ENCODE data around the gene DYTN. TPM values are rescaled to one million over a fixed set of nuclear protein-coding genes. Genes with fewer than 3 reads are reported as not detected.
"Not testable (repeated sequence)": the region's sequence is repeated elsewhere in the genome, so short reads cannot be mapped to it uniquely, and the experiment has no call there.

DYTN gene
- total RNA-seq, 2 experiments from 2014 or later: not detected

GRCh38 chr2:206716623-206717022 lies 1.6 kb downstream of the DYTN start:
- intact Hi-C loops (cut with DNase I, micrococcal nuclease): no loop called here

GRCh38 chr2:206715183-206715582 lies 3.0 kb downstream of the DYTN start:
- H3K9me3 ChIP-seq (ENCODE audit: control insufficient read depth in 1 of 2, insufficient read depth in 1 of 2, low read length in 2 of 2); H3K36me3 ChIP-seq (ENCODE audit: insufficient read depth, low read length); H3K27ac Mint-ChIP-seq; H3K36me3 Mint-ChIP-seq (ENCODE audit: low read depth); H3K4me3 ChIP-seq (ENCODE audit: low read length); H3K4me1 ChIP-seq (ENCODE audit: insufficient read depth, low read length); POLR2A ChIA-PET; ATAC-seq (ENCODE audit: poor library complexity); H3K27ac ChIP-seq (ENCODE audit: low read depth in 1 of 2, low read length in 2 of 2); DNase-seq; H3K4me3 Mint-ChIP-seq; CTCF ChIA-PET; H3K9me3 Mint-ChIP-seq; H3K4me1 Mint-ChIP-seq (ENCODE audit: low read depth); intact Hi-C loops (cut with DNase I, micrococcal nuclease); H3K27me3 ChIP-seq (ENCODE audit: control insufficient read depth in 1 of 2, insufficient read depth in 2 of 2, low read length in 2 of 2): not testable (repeated sequence)
- peaks cover 33% of the 10 kb centered on the region for H3K27me3 Mint-ChIP-seq

More at GRCh38 chr2:206716623-206717022, 1.6 kb downstream of the DYTN start:
- H3K27ac ChIP-seq (ENCODE audit: low read depth in 1 of 2, low read length in 2 of 2): no peak overlapping the region
- ATAC-seq (ENCODE audit: poor library complexity) (no peak), DNase-seq (no peak)
- peaks cover 4 to 5% of the 10 kb centered on the region in 2 experiments for H3K27me3 ChIP-seq (ENCODE audit: control insufficient read depth in 1 of 2, insufficient read depth in 2 of 2, low read length in 2 of 2)
- H3K27me3 Mint-ChIP-seq: peaks cover 37% of the 10 kb centered on the region
- H3K27ac Mint-ChIP-seq: no peak overlapping the region
- H3K36me3 Mint-ChIP-seq (ENCODE audit: low read depth): no peaks in the 10 kb centered on the region
- ChIA-PET CTCF (no interaction called here), POLR2A (no interaction called here)
- no peaks in the 10 kb centered on the region for H3K9me3 ChIP-seq (ENCODE audit: control insufficient read depth in 1 of 2, insufficient read depth in 1 of 2, low read length in 2 of 2)
- no peaks in the 10 kb centered on the region for H3K4me1 Mint-ChIP-seq (ENCODE audit: low read depth)
- no peaks in the 10 kb centered on the region for H3K36me3 ChIP-seq (ENCODE audit: insufficient read depth, low read length)
- no peak overlapping the region for H3K4me3 ChIP-seq (ENCODE audit: low read length)
- H3K9me3 Mint-ChIP-seq: no peaks in the 10 kb centered on the region
- no peaks in the 10 kb centered on the region for H3K4me1 ChIP-seq (ENCODE audit: insufficient read depth, low read length)
- no peak overlapping the region for H3K4me3 Mint-ChIP-seq
- no peak for TF ChIP-seq CTCF (IDR thresholded peaks at IDR 0.05)

GRCh38 chr2:206713746-206714145 lies 4.5 kb downstream of the DYTN start:
- H3K9me3 ChIP-seq (ENCODE audit: control insufficient read depth in 1 of 2, insufficient read depth in 1 of 2, low read length in 2 of 2): no peaks in the 10 kb centered on the region
- CTCF ChIA-PET: no interaction called here
- H3K4me1 Mint-ChIP-seq (ENCODE audit: low read depth): no peaks in the 10 kb centered on the region
- POLR2A ChIA-PET: no interaction called here
- H3K9me3 Mint-ChIP-seq: no peaks in the 10 kb centered on the region
- peaks cover 4 to 5% of the 10 kb centered on the region in 2 experiments for H3K27me3 ChIP-seq (ENCODE audit: control insufficient read depth in 1 of 2, insufficient read depth in 2 of 2, low read length in 2 of 2)
- H3K27me3 Mint-ChIP-seq: peaks cover 27% of the 10 kb centered on the region
- H3K4me3 Mint-ChIP-seq: no peak overlapping the region
- DNase-seq (peak in 2 of 14 experiments; percentile 1 to 3), ATAC-seq (ENCODE audit: poor library complexity) (no peak)
- H3K4me1 ChIP-seq (ENCODE audit: insufficient read depth, low read length): no peaks in the 10 kb centered on the region
- no peak overlapping the region for H3K4me3 ChIP-seq (ENCODE audit: low read length)
- no peak for TF ChIP-seq CTCF (IDR thresholded peaks at IDR 0.05)
- H3K36me3 Mint-ChIP-seq (ENCODE audit: low read depth): no peaks in the 10 kb centered on the region
- no peaks in the 10 kb centered on the region for H3K36me3 ChIP-seq (ENCODE audit: insufficient read depth, low read length)
- intact Hi-C loops (cut with DNase I, micrococcal nuclease): no loop called here
- no peak overlapping the region for H3K27ac ChIP-seq (ENCODE audit: low read depth in 1 of 2, low read length in 2 of 2)
- H3K27ac Mint-ChIP-seq: no peak overlapping the region

GRCh38 chr2:206708286-206708685 lies 9.9 kb downstream of the DYTN start:
- Mint-ChIP-seq H3K27me3 (no peaks in the 10 kb centered on the region), H3K27ac (no peak overlapping the region), H3K4me3 (no peak overlapping the region), H3K36me3 (ENCODE audit: low read depth) (no peaks in the 10 kb centered on the region), H3K4me1 (ENCODE audit: low read depth) (no peaks in the 10 kb centered on the region), H3K9me3 (no peaks in the 10 kb centered on the region)
- ATAC-seq (ENCODE audit: poor library complexity): no peak
- no peaks in the 10 kb centered on the region for H3K27me3 ChIP-seq (ENCODE audit: control insufficient read depth in 1 of 2, insufficient read depth in 2 of 2, low read length in 2 of 2)
- no peaks in the 10 kb centered on the region for H3K36me3 ChIP-seq (ENCODE audit: insufficient read depth, low read length)
- H3K9me3 ChIP-seq (ENCODE audit: control insufficient read depth in 1 of 2, insufficient read depth in 1 of 2, low read length in 2 of 2): no peaks in the 10 kb centered on the region
- no peak overlapping the region for H3K4me3 ChIP-seq (ENCODE audit: low read length)
- POLR2A ChIA-PET: interaction anchor here (1.1 kb wide), 1 partner anchor 822 kb away, joined by 3 read pairs; the partner anchor contains the start of gene CREB1
- H3K4me1 ChIP-seq (ENCODE audit: insufficient read depth, low read length): no peaks in the 10 kb centered on the region
- CTCF ChIA-PET: no interaction called here
- no peak for TF ChIP-seq CTCF (IDR thresholded peaks at IDR 0.05)
- DNase-seq: no peak
- no peak overlapping the region for H3K27ac ChIP-seq (ENCODE audit: low read depth in 1 of 2, low read length in 2 of 2)
- intact Hi-C loops (cut with DNase I, micrococcal nuclease): no loop called here
